ENCODE results near the gene FAM241A.

The FAM241A gene

DNA sequence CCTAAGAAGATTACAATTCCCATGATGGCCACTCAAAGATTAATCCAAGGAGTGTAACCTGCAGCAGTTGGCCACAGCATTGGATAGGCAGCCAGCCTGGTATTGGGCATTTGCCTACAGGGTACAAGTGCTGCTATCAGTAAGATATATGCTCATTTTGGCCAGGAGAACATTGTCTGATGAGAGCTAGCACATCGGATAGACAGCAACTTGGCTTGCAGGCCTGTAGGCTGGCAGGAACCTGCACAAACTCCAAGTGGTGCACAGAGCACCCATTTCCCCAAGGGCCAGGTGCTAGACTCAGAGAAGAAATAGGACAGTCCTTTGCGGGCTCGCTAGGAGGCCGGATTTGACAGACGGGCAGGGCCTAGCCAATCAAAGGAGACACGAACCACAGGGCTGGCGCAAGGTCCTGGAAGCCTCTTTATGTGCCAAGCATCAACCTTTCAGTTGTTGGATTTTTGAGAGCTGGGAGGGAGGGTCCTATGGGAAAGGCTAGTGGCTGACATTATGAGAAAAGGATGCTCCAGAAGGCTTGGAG, 74.6 kb downstream of the FAM241A start:
- no peak overlapping the region for H3K27ac ChIP-seq (ENCODE audit: low read depth, low read length)
- H3K4me2 ChIP-seq (ENCODE audit: low read depth, low read length, poor library complexity, severe bottlenecking) = no peak overlapping the region
- no peaks in the 10 kb centered on the region for H3K36me3 ChIP-seq (ENCODE audit: low read length)
- H3K9me2 ChIP-seq (replicated peaks; ENCODE audit: insufficient read depth, low read length) = no peaks in the 10 kb centered on the region
- TF ChIP-seq EZH2phosphoT487 (conservative IDR thresholded peaks at IDR 0.05; ENCODE audit: low read length) = no peak
- TF ChIP-seq, protein P1, sequence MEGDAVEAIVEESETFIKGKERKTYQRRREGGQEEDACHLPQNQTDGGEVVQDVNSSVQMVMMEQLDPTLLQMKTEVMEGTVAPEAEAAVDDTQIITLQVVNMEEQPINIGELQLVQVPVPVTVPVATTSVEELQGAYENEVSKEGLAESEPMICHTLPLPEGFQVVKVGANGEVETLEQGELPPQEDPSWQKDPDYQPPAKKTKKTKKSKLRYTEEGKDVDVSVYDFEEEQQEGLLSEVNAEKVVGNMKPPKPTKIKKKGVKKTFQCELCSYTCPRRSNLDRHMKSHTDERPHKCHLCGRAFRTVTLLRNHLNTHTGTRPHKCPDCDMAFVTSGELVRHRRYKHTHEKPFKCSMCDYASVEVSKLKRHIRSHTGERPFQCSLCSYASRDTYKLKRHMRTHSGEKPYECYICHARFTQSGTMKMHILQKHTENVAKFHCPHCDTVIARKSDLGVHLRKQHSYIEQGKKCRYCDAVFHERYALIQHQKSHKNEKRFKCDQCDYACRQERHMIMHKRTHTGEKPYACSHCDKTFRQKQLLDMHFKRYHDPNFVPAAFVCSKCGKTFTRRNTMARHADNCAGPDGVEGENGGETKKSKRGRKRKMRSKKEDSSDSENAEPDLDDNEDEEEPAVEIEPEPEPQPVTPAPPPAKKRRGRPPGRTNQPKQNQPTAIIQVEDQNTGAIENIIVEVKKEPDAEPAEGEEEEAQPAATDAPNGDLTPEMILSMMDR (IDR thresholded peaks at IDR 0.05; ENCODE audit: insufficient read depth, low read length, poor library complexity, severe bottlenecking) = no peak
- H2AFZ ChIP-seq (ENCODE audit: low read depth, low read length, severe bottlenecking) = no peak overlapping the region
- no peak overlapping the region for H3K9ac ChIP-seq (ENCODE audit: low read length)
- no peaks in the 10 kb centered on the region for H4K20me1 ChIP-seq (ENCODE audit: low read depth, low read length)
- H3K27me3 ChIP-seq (ENCODE audit: low read length) = no peaks in the 10 kb centered on the region
- H3K4me3 ChIP-seq (ENCODE audit: insufficient read depth, low read length, poor library complexity, severe bottlenecking) = no peak overlapping the region
- no peaks in the 10 kb centered on the region for H3F3A ChIP-seq (ENCODE audit: insufficient read depth)
- H3K9me3 ChIP-seq (ENCODE audit: insufficient read depth, low read length) = no peaks in the 10 kb centered on the region
- no peaks in the 10 kb centered on the region for H3K79me2 ChIP-seq (ENCODE audit: insufficient read depth, low read length)

DNA sequence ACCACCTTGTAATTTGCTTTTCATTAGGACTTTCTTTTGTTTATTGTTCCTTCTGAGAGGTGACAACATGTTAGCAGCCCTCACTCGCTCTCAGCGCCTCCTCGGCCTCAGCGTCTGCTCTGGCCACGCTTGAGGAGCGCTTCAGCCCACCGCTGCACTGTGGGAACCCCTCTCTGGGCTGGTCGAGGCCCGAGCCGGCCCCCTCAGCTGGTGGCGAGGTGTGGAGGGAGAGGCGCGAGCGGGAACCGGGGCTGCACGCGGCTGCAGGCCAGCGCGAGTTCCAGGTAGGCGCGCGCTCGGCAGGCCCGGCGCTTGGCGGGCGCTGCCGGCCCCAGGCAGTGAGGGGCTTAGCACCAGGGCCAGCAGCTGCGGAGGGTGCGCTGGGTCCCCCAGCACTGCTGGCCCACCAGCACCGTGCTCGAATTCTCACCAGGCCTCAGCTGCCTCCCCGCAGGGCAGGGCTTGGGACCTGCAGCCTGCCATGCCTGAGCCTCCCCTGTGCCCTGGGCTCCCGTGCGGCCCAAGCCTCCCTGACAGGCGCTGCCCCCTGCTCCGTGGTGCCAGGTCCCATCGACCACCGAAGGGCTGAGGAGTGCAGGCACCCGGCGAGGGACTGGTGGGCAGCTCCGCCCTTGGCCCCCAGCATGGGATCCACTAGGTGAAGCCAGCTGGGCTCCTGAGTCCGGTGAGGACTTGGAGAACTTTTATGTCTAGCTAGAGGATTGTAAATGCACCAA, 77.1 kb downstream of the FAM241A start:
- Histone ChIP-seq H3K9me3 (ENCODE audit: insufficient read depth, low read length) (no peaks in the 10 kb centered on the region), H3K27me3 (ENCODE audit: low read length) (no peaks in the 10 kb centered on the region), H3K27ac (ENCODE audit: low read depth, low read length) (no peak overlapping the region), H3K4me2 (ENCODE audit: low read depth, low read length, poor library complexity, severe bottlenecking) (no peak overlapping the region), H3F3A (ENCODE audit: insufficient read depth) (no peaks in the 10 kb centered on the region), H3K9me2 (replicated peaks; ENCODE audit: insufficient read depth, low read length) (no peaks in the 10 kb centered on the region), H3K36me3 (ENCODE audit: low read length) (no peaks in the 10 kb centered on the region), H3K4me3 (ENCODE audit: insufficient read depth, low read length, poor library complexity, severe bottlenecking) (no peak overlapping the region), H3K79me2 (ENCODE audit: insufficient read depth, low read length) (no peaks in the 10 kb centered on the region), H4K20me1 (ENCODE audit: low read depth, low read length) (no peaks in the 10 kb centered on the region), H2AFZ (ENCODE audit: low read depth, low read length, severe bottlenecking) (no peak overlapping the region), H3K9ac (ENCODE audit: low read length) (no peak overlapping the region)
- TF ChIP-seq, protein P1 (IDR thresholded peaks at IDR 0.05; ENCODE audit: insufficient read depth, low read length, poor library complexity, severe bottlenecking) = no peak
- no peak for TF ChIP-seq EZH2phosphoT487 (conservative IDR thresholded peaks at IDR 0.05; ENCODE audit: low read length)

DNA sequence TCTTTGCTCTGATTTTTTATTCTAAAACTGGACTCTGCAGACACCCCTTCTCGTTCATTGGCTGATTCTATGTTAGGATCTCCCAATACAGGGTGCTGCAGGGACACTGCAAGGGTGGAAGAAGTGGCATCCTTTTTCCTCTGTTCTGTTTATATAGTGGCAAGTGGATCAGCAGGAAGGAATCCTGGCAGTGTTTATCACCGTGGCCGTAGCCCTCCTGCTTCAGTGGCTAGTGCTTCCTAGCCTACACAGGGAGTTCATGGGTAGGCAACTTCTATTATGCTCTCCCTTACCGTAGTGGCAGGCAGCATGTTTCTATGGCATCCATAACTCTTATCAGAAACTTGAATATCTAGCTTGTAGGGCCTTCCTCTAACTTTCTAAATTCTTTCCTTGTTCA, 79.9 kb downstream of the FAM241A start:
- Histone ChIP-seq H3K9me3 (ENCODE audit: insufficient read depth, low read length) (no peaks in the 10 kb centered on the region), H3K4me2 (ENCODE audit: low read depth, low read length, poor library complexity, severe bottlenecking) (no peak overlapping the region), H3K4me3 (ENCODE audit: insufficient read depth, low read length, poor library complexity, severe bottlenecking) (no peak overlapping the region), H2AFZ (ENCODE audit: low read depth, low read length, severe bottlenecking) (no peak overlapping the region), H3K36me3 (ENCODE audit: low read length) (no peaks in the 10 kb centered on the region), H3K79me2 (ENCODE audit: insufficient read depth, low read length) (no peaks in the 10 kb centered on the region), H3K27me3 (ENCODE audit: low read length) (no peaks in the 10 kb centered on the region), H3K27ac (ENCODE audit: low read depth, low read length) (no peak overlapping the region), H3F3A (ENCODE audit: insufficient read depth) (no peaks in the 10 kb centered on the region), H4K20me1 (ENCODE audit: low read depth, low read length) (no peaks in the 10 kb centered on the region), H3K9ac (ENCODE audit: low read length) (no peak overlapping the region), H3K9me2 (replicated peaks; ENCODE audit: insufficient read depth, low read length) (no peaks in the 10 kb centered on the region)
- TF ChIP-seq EZH2phosphoT487 (conservative IDR thresholded peaks at IDR 0.05; ENCODE audit: low read length) = no peak
- TF ChIP-seq, protein P1 (IDR thresholded peaks at IDR 0.05; ENCODE audit: insufficient read depth, low read length, poor library complexity, severe bottlenecking) = no peak
